ENCODE measurements around the gene SLC6A15.

DNA sequence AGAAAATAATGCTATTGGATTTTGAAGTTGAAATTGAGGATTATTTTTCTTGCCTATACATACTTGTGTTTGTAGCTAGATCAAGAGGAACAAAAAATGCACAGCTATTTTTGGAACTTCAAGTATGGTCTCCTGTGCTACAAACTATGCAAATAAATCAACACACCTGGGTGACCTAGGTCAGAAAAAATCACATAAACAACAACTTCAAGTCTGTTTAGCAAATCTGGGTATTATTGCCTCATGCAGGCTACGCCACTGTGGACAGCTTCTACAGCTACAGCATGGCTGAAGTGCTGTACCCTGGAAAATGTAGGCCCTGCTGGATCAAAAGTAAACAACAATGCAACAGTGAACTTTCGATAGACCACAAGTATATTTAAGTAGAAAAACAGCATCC lies 87.5 kb downstream of the SLC6A15 start:
- TF ChIP-seq CTCF (IDR thresholded peaks at IDR 0.05 in 2 of 3, conservative IDR thresholded peaks at IDR 0.05 in 1 of 3; ENCODE audit: borderline replicate concordance in 1 of 3, insufficient read depth in 1 of 3, low read depth in 2 of 3, low read length in 2 of 3) (no peak), EZH2phosphoT487 (IDR thresholded peaks at IDR 0.05; ENCODE audit: borderline replicate concordance) (no peak), POLR2AphosphoS5 (IDR thresholded peaks at IDR 0.05; ENCODE audit: low read depth, low read length) (no peak), RAD21 (IDR thresholded peaks at IDR 0.05; ENCODE audit: low read depth) (no peak), ZNF274 (IDR thresholded peaks at IDR 0.05; ENCODE audit: low read depth, low read length) (no peak), SP1 (IDR thresholded peaks at IDR 0.05; ENCODE audit: low read depth) (no peak)
- TF ChIP-seq, protein P1, sequence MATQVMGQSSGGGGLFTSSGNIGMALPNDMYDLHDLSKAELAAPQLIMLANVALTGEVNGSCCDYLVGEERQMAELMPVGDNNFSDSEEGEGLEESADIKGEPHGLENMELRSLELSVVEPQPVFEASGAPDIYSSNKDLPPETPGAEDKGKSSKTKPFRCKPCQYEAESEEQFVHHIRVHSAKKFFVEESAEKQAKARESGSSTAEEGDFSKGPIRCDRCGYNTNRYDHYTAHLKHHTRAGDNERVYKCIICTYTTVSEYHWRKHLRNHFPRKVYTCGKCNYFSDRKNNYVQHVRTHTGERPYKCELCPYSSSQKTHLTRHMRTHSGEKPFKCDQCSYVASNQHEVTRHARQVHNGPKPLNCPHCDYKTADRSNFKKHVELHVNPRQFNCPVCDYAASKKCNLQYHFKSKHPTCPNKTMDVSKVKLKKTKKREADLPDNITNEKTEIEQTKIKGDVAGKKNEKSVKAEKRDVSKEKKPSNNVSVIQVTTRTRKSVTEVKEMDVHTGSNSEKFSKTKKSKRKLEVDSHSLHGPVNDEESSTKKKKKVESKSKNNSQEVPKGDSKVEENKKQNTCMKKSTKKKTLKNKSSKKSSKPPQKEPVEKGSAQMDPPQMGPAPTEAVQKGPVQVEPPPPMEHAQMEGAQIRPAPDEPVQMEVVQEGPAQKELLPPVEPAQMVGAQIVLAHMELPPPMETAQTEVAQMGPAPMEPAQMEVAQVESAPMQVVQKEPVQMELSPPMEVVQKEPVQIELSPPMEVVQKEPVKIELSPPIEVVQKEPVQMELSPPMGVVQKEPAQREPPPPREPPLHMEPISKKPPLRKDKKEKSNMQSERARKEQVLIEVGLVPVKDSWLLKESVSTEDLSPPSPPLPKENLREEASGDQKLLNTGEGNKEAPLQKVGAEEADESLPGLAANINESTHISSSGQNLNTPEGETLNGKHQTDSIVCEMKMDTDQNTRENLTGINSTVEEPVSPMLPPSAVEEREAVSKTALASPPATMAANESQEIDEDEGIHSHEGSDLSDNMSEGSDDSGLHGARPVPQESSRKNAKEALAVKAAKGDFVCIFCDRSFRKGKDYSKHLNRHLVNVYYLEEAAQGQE (IDR thresholded peaks at IDR 0.05; ENCODE audit: low read depth): no peak

Measured in HCT116 (cell line).